Stimulated activated CD8-positive, alpha-beta memory T cell treated with anti-CD3 and anti-CD28 coated beads, Interleukin-7, amount 100 ng/mL, for 1 hour (primary cell): Measurements from ENCODE around the gene WDR70.

Source experiments
- DNase-seq, 2 donors: peaks; one replicate each; pipeline ENCODE4 v3.0.0-alpha.2; 2020; ENCODE audit warnings: low read depth in 2 of 2

Gene WDR70

DNA sequence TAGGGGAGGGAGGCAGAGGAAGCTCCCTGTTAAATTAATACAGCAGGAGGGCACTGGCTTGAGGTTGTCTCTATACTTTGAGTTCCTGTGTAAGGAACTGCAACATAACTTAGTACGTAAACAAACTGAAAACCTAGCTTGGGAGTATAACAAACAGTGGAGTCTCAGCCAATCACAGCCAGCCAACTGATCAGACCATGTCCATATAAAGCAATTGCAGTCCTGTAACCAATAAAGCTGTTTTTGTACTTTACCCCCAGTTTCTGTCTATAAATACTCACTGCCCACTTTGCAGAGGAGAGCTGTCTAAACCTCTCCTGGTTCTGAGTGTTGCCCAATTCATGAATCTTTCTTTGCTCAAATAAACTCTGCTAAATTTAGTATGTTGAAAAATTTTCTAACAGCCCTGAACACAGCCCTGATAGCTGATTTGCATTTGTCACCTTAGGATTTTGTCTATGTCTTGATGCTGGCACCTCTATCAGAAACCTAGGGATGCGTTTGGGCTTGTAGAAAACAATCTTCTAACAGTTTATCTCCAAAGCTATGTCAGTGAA lies 420.8 kb downstream of the WDR70 start:
- no peak for DNase-seq

GRCh38 chr5:37801521-37801920 lies 422.4 kb downstream of the WDR70 start:
- DNase-seq, result no peak
